Gastroesophageal sphincter (tissue), 3 donors: ENCODE results near the gene CST7.
"Not testable (repeated sequence)": the region's sequence is repeated elsewhere in the genome, so short reads cannot be mapped to it uniquely, and the experiment has no call there.

ENCODE experiments used
- EP300 ChIP-seq: sonication (generic); formaldehyde crosslinking; IDR thresholded peaks from one replicate; pipeline ENCODE4 v1.6.1; 2017; ENCODE audit warnings: antibody characterized with exemption, mild to moderate bottlenecking
- POLR2A ChIP-seq, 2 donors: fragments of 450-650 bp; IDR thresholded peaks; one replicate each; pipeline ENCODE4 v1.6.1; 2017; ENCODE audit warnings: antibody characterized with exemption in 2 of 2, mild to moderate bottlenecking in 2 of 2, moderate library complexity in 1 of 2
- POLR2AphosphoS5 ChIP-seq: sonication (generic); formaldehyde crosslinking; IDR thresholded peaks from one replicate; pipeline ENCODE4 v1.6.1; 2017; ENCODE audit warnings: antibody characterized with exemption
- TF ChIP-seq, protein P1 (sequence below), 4 experiments: fragments of 200-600 bp in 2 of 4; fragments of 450-650 bp in 2 of 4; sonication (generic) in 1 of 4; IDR thresholded peaks; one replicate each; pipeline ENCODE4 v1.5.1; 2017 to 2019; ENCODE audit warnings: antibody characterized with exemption in 4 of 4, mild to moderate bottlenecking in 2 of 4, moderate library complexity in 2 of 4

DNA sequence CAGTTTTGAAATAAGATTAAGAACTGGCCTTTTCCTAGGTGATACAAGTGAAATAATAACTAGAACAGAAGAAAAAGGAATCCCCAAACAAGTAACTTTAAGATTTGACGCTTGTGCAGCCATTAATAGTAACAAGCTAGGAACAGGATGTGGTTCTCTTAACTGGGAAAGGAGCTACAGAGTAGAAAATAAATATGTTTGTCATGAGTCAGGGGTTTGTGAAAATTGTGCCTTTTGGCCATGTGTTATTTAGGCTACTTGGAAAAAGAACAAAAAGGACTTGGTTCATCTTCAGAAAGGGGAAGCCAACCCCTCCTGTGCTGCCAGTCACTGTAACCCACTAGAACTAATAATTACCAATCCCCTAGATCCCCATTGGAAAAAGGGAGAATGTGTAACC, 17.2 kb upstream of the CST7 start:
- not testable (repeated sequence) for TF ChIP-seq POLR2A (IDR thresholded peaks at IDR 0.05); EP300; POLR2AphosphoS5
- TF ChIP-seq, protein P1, sequence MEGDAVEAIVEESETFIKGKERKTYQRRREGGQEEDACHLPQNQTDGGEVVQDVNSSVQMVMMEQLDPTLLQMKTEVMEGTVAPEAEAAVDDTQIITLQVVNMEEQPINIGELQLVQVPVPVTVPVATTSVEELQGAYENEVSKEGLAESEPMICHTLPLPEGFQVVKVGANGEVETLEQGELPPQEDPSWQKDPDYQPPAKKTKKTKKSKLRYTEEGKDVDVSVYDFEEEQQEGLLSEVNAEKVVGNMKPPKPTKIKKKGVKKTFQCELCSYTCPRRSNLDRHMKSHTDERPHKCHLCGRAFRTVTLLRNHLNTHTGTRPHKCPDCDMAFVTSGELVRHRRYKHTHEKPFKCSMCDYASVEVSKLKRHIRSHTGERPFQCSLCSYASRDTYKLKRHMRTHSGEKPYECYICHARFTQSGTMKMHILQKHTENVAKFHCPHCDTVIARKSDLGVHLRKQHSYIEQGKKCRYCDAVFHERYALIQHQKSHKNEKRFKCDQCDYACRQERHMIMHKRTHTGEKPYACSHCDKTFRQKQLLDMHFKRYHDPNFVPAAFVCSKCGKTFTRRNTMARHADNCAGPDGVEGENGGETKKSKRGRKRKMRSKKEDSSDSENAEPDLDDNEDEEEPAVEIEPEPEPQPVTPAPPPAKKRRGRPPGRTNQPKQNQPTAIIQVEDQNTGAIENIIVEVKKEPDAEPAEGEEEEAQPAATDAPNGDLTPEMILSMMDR (IDR thresholded peaks at IDR 0.05) = not testable (repeated sequence)
